Endodermal cell (in vitro differentiated cells): ENCODE results near the gene PCIF1. TPM values are rescaled to one million over a fixed set of nuclear protein-coding genes. Genes with fewer than 3 reads are reported as not detected.

Source experiments
- DNase-seq: peaks from one replicate; pipeline ENCODE4 v3.0.0-alpha.2; 2017
- H3K27ac ChIP-seq: 2 replicates; pipeline ENCODE4 v1.5.1; 2013; ENCODE audit warnings: mild to moderate bottlenecking, low read depth, low read length, moderate library complexity
- H3K27me3 ChIP-seq: 2 replicates; pipeline ENCODE4 v1.6.1; 2013; ENCODE audit warnings: mild to moderate bottlenecking, low read length, moderate library complexity; ENCODE audit not compliant: insufficient read depth, control insufficient read depth, poor library complexity, severe bottlenecking
- H3K36me3 ChIP-seq: 2 replicates; pipeline ENCODE4 v1.7.0; 2013; ENCODE audit warnings: mild to moderate bottlenecking, low read length, moderate library complexity; ENCODE audit not compliant: control insufficient read depth, insufficient read depth
- H3K4me1 ChIP-seq: one replicate; pipeline ENCODE4 v1.7.0; 2013; ENCODE audit warnings: low read length; ENCODE audit not compliant: control insufficient read depth, insufficient read depth
- H3K4me3 ChIP-seq: 2 replicates; pipeline ENCODE4 v1.5.1; 2013; ENCODE audit warnings: mild to moderate bottlenecking, low read length, moderate library complexity
- H3K9ac ChIP-seq: 2 replicates; pipeline ENCODE4 v1.6.1; 2013; ENCODE audit warnings: mild to moderate bottlenecking, low read length, moderate library complexity; ENCODE audit not compliant: poor library complexity, severe bottlenecking; ENCODE audit errors: extremely low read depth
- H3K9me3 ChIP-seq: 2 replicates; pipeline ENCODE4 v1.6.1; 2013; ENCODE audit warnings: mild to moderate bottlenecking, low read length, moderate library complexity; ENCODE audit not compliant: control insufficient read depth
- H3K27ac Mint-ChIP-seq: 2 replicates; pipeline ENCODE4 v1.8.0; 2020; ENCODE audit warnings: mixed read lengths
- H3K27me3 Mint-ChIP-seq: 2 replicates; pipeline ENCODE4 v1.8.0; 2021; ENCODE audit warnings: mild to moderate bottlenecking, mixed read lengths; ENCODE audit not compliant: insufficient read depth
- H3K36me3 Mint-ChIP-seq: 2 replicates; pipeline ENCODE4 v1.8.0; 2020; ENCODE audit warnings: low read depth, mixed read lengths
- H3K4me1 Mint-ChIP-seq: 2 replicates; pipeline ENCODE4 v1.8.0; 2020; ENCODE audit warnings: mixed read lengths
- H3K4me3 Mint-ChIP-seq: 2 replicates; pipeline ENCODE4 v1.8.0; 2020; ENCODE audit warnings: mild to moderate bottlenecking, moderate library complexity, mixed read lengths
- H3K9me3 Mint-ChIP-seq: 2 replicates; pipeline ENCODE4 v1.8.0; 2020; ENCODE audit warnings: mild to moderate bottlenecking, mixed read lengths
- WGBS, 2 experiments: methylation state at CpG; one replicate each; pipeline versions ENCODE4 v1.1.5 to v1.1.7; 2013; ENCODE audit warnings: missing lambda C conversion rate in 2 of 2, mixed read lengths in 1 of 2; ENCODE audit not compliant: insufficient coverage in 1 of 2, insufficient read length in 1 of 2; 5-methylcytosine and 5-hydroxymethylcytosine counted together
- long read RNA-seq, 4 experiments: library from polyadenylated mRNA in 2 of 4; library from RNA in 1 of 4; library from capped mRNA in 1 of 4; stranded (forward) in 3 of 4; unstranded in 1 of 4; transcript quantifications; one replicate each; pipeline ENCODE4 v2.0.0, GENCODE V29; 2020 to 2021; ENCODE audit warnings: inconsistent platforms in 1 of 4
- polyA plus RNA-seq, 2 experiments: library from polyadenylated mRNA; stranded (reverse); fragments of 50-300 nt; gene quantifications; one replicate each; pipeline ENCODE4 v1.2.3, GENCODE V29; 2013
- total RNA-seq, 2 donors: library from RNA; stranded (reverse); fragmentation: NEBNext Ultra II Directional in 1 of 2; extraction: Animal tissue kit (Norgen Biotek cat#: 25700) in 1 of 2; gene quantifications; 2 replicates in 1 of 2; 3 replicates in 1 of 2; pipeline ENCODE4 v1.2.1, GENCODE V29; 2021
- TF ChIP-seq, protein P1 (sequence below): fragments of 200-600 bp; sonication (generic); conservative IDR thresholded peaks from 2 replicates; pipeline ENCODE4 v1.5.0; 2021; ENCODE audit warnings: antibody characterized with exemption, mild to moderate bottlenecking

PCIF1 gene
- total RNA-seq = 10 to 100 TPM; 22.0 to 34.5 TPM
- 40.7 TPM for polyA plus RNA-seq (2013, experiment 1 of 2)
- polyA plus RNA-seq (2013, experiment 2 of 2) = 37.1 TPM
- long read RNA-seq, experiment 1, transcript PCIF1-201 (17 exons, 2,747 nt) = major isoform, 7 of 19 reads
- long read RNA-seq, experiment 1, partial matches to known transcripts = 6 of 19 reads
- long read RNA-seq, experiment 1, other reads (novel, unspliced or antisense) = 3 of 19 reads
- long read RNA-seq, experiment 2, transcript PCIF1-201 (17 exons, 2,747 nt) = major isoform, 55 of 98 reads
- long read RNA-seq, experiment 2, partial matches to known transcripts = 8 of 98 reads
- long read RNA-seq, experiment 2, other reads (novel, unspliced or antisense) = 31 of 98 reads
- long read RNA-seq, experiment 3, transcript PCIF1-201 (17 exons, 2,747 nt) = major isoform, 86 of 126 reads
- long read RNA-seq, experiment 3, partial matches to known transcripts = 8 of 126 reads
- long read RNA-seq, experiment 3, other reads (novel, unspliced or antisense) = 29 of 126 reads
- long read RNA-seq, experiment 4, transcript PCIF1-201 (17 exons, 2,747 nt) = major isoform, 8 of 12 reads
- long read RNA-seq, experiment 4, partial matches to known transcripts = 0 of 12 reads
- long read RNA-seq, experiment 4, other reads (novel, unspliced or antisense) = 3 of 12 reads

DNA sequence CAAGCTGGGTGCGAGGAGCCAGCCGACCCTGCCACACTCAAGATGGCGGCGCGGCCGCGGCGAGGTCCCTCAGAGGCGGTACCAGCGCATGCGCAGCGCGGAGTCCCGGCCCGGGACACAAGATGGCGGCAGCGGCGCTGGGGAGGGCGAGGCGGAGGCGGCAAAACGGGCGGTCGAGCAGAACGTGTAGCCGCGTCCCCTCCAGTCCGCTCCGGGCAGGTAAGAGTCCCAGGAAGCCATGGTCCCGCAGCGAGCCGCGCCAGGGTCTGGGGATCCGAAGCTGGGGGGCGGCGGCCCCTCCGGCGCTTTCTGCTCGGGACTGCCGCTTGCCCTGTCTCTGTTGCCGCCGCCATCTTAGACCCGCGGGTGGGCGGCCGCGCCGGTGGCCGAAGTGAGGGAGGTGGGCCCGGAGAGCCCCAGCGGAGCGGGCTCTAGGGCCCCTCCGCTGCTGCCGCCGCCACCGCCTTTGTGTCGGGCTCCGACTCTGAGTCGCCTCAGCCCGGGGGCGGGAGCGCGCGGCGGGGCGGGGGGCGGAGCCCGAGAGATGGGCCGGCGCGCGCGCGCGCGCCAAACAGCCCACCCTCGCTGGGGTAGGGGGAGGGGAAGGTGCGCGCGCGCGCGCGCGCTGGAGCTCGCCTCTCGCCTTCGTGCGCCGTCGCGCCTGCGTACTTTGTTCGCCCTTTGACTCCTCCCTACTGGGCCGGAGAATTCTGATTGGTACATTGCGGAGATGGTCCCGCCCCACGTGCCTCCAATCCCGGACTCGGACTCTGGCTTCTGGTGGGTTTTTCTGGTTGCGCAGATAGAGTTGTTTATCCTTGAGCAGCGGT, at the start of gene PCIF1:
TSS of gene PCIF1 (plus strand) at position 98 of the 830 bp plus-strand sequence. CDS start 4,317 bp downstream, outside the sequence.
- DNase-seq = peak; percentile 99
- WGBS, 2 experiments = 0% methylated on average over 18 to 94 of the region's 102 CpGs
- H3K4me1 ChIP-seq = peaks cover 18% of the 10 kb centered on the region
- no peaks in the 10 kb centered on the region for H3K9me3 ChIP-seq
- H3K27me3 Mint-ChIP-seq = no peaks in the 10 kb centered on the region
- peak within 1 kb of the TSS; percentile 100 for H3K27ac ChIP-seq
- peak within 1 kb of the TSS; percentile 91 for H3K4me3 ChIP-seq
- peak within 1 kb of the TSS; percentile 99 for H3K9ac ChIP-seq
- peak within 1 kb of the TSS; percentile 99 for H3K27ac Mint-ChIP-seq
- TF ChIP-seq, protein P1, sequence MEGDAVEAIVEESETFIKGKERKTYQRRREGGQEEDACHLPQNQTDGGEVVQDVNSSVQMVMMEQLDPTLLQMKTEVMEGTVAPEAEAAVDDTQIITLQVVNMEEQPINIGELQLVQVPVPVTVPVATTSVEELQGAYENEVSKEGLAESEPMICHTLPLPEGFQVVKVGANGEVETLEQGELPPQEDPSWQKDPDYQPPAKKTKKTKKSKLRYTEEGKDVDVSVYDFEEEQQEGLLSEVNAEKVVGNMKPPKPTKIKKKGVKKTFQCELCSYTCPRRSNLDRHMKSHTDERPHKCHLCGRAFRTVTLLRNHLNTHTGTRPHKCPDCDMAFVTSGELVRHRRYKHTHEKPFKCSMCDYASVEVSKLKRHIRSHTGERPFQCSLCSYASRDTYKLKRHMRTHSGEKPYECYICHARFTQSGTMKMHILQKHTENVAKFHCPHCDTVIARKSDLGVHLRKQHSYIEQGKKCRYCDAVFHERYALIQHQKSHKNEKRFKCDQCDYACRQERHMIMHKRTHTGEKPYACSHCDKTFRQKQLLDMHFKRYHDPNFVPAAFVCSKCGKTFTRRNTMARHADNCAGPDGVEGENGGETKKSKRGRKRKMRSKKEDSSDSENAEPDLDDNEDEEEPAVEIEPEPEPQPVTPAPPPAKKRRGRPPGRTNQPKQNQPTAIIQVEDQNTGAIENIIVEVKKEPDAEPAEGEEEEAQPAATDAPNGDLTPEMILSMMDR = no peak
- H3K36me3 Mint-ChIP-seq = peaks cover 28% of the 10 kb centered on the region
- H3K4me1 Mint-ChIP-seq = peaks cover 28% of the 10 kb centered on the region
- peak within 1 kb of the TSS; percentile 97 for H3K4me3 Mint-ChIP-seq
- no peaks in the 10 kb centered on the region for H3K27me3 ChIP-seq
- no peaks in the 10 kb centered on the region for H3K9me3 Mint-ChIP-seq
- H3K36me3 ChIP-seq = peaks cover 26% of the 10 kb centered on the region

DNA sequence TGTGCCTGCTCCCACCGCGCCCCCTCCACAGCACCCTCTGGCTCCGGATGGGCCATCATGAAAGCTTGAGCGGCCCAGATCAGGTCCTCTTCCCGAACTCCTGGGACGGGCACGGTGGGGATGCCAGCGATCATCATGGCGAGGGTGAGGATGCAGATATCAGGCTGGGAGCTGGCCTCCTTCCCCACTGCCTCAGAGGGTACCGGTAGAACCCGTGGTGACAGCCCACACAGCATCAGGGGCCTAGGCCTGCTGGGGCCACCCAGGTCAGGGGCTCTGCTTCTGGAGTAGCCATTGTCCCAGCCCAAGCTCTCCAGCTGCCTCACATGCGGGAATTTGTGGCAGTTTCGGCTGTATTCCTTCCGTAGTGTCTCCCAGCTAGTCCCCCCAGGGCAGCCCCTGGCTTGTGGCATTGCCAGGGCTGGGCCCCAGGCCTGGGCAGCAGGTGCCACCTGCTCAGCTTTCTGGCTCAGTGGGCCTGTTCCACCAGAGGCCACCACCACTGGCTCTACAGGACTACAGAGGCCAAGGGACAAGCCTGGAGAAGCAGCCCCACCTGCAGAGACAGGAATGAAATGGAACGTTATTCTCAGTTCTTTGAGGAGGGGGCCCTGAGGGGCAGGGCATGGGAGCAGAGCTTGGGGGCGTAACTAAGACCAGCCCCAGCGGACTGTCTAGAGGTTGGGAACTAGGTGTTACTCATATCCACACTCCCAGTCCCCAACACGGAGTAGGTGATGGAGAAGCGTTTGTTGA, 47.7 kb upstream of the PCIF1 start:
- Mint-ChIP-seq H3K27me3 (no peaks in the 10 kb centered on the region), H3K9me3 (no peaks in the 10 kb centered on the region), H3K27ac (no peak overlapping the region), H3K4me3 (no peak overlapping the region), H3K36me3 (peaks cover 29% of the 10 kb centered on the region), H3K4me1 (peaks cover 3% of the 10 kb centered on the region)
- Histone ChIP-seq H3K9me3 (no peaks in the 10 kb centered on the region), H3K4me3 (no peak overlapping the region), H3K36me3 (peaks cover 23% of the 10 kb centered on the region), H3K27me3 (no peaks in the 10 kb centered on the region), H3K9ac (no peak overlapping the region), H3K4me1 (no peaks in the 10 kb centered on the region), H3K27ac (no peak overlapping the region)
- DNase-seq = no peak
- TF ChIP-seq, protein P1 = no peak
- 93 to 94% methylated on average over 14 to 19 of the region's 19 CpGs for WGBS, 2 experiments

DNA sequence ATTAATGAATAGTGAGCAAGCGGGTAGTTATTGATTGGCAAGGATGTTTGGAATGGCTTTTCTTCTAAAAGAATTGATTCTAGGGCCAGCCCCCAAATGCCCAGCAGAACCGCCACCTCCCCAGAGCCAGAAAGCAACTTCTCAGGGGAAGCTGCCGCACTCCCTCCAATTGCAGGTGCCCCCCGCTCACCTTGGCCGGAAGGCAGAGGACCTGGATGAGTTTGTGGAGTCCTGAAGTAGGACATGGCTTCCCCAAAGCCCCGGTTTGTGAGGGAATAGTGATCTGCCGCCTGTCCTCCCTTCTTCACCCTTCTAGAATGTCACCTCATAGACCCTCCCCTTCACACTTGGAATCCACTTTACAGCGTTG, 47.2 kb upstream of the PCIF1 start, which contains the start of gene SPATA25:
TSS of gene SPATA25 (minus strand) at position 277 of the 370 bp plus-strand sequence. CDS start at position 245, 32 bp downstream.
- peaks cover 24% of the 10 kb centered on the region for H3K36me3 ChIP-seq
- H3K36me3 Mint-ChIP-seq = peaks cover 27% of the 10 kb centered on the region
- H3K27ac Mint-ChIP-seq = peak within 1 kb of the TSS; percentile 6
- H3K4me3 Mint-ChIP-seq = no peak within 1 kb of the TSS
- no peaks in the 10 kb centered on the region for H3K27me3 Mint-ChIP-seq
- TF ChIP-seq, protein P1 = no peak
- H3K4me1 ChIP-seq = no peaks in the 10 kb centered on the region
- H3K9ac ChIP-seq = no peak within 1 kb of the TSS
- no peak within 1 kb of the TSS for H3K27ac ChIP-seq
- DNase-seq = no peak
- no peak within 1 kb of the TSS for H3K4me3 ChIP-seq
- peaks cover 4% of the 10 kb centered on the region for H3K4me1 Mint-ChIP-seq
- WGBS, 2 experiments = 88 to 93% methylated on average over 2 to 8 of the region's 8 CpGs
- H3K9me3 ChIP-seq = no peaks in the 10 kb centered on the region
- H3K27me3 ChIP-seq = no peaks in the 10 kb centered on the region
- H3K9me3 Mint-ChIP-seq = no peaks in the 10 kb centered on the region
